SK-N-SH (cell line): ENCODE data around the gene ZNF341. TPM values are rescaled to one million over a fixed set of nuclear protein-coding genes. Genes with fewer than 3 reads are reported as not detected.

Experiments
- CTCF ChIA-PET: fragments of 300-600, 350-600 bp; formaldehyde crosslinking; extraction: SDS; loops from one replicate; lab custom pipeline; 2021; lab: Yijun Ruan, JAX
- POLR2A ChIA-PET: fragments of 350-600 bp; sonication (Branson Sonifier 250); formaldehyde crosslinking; extraction: SDS; loops from one replicate; lab custom pipeline; 2020; ENCODE audit warnings: antibody characterized with exemption, inconsistent platforms; lab: Yijun Ruan, JAX
- DNase-seq: peaks from one replicate; pipeline ENCODE4 v3.0.0; 2012
- H2AFZ ChIP-seq: fragments of 200-600 bp; sonication (generic); 2 replicates; pipeline ENCODE4 v1.8.1; 2016; ENCODE audit warnings: antibody characterized with exemption, mild to moderate bottlenecking, low read depth
- H3F3A ChIP-seq: fragments of 200-600 bp; sonication (generic); replicated peaks from 2 replicates; pipeline ENCODE3; 2016; ENCODE audit warnings: antibody characterized with exemption, mild to moderate bottlenecking; ENCODE audit not compliant: insufficient read depth
- H3K27ac ChIP-seq, 2 experiments: fragments of 200-500 bp in 1 of 2; fragments of 200-600 bp in 1 of 2; sonication (Bioruptor generic) in 1 of 2; sonication (generic), shearing (Covaris generic) in 1 of 2; 2 replicates each; pipeline versions ENCODE4 v1.5.1 to v1.6.1; 2014 to 2016; ENCODE audit warnings: low read depth in 2 of 2, inconsistent platforms in 1 of 2, low read length in 1 of 2, mild to moderate bottlenecking in 1 of 2, mixed read lengths in 1 of 2
- H3K27me3 ChIP-seq: fragments of 200-600 bp; sonication (generic), shearing (Covaris generic); 2 replicates; pipeline ENCODE4 v1.6.1; 2016; ENCODE audit warnings: mixed run types; ENCODE audit not compliant: insufficient read depth
- H3K36me3 ChIP-seq, 2 experiments: fragments of 200-500 bp in 1 of 2; fragments of 200-600 bp in 1 of 2; sonication (Bioruptor generic) in 1 of 2; sonication (generic) in 1 of 2; replicated peaks in 1 of 2; 2 replicates each; pipeline versions ENCODE3 to v1.5.1; 2014 to 2016; ENCODE audit warnings: low read length in 1 of 2, mild to moderate bottlenecking in 1 of 2; ENCODE audit not compliant: insufficient read depth in 2 of 2, control insufficient read depth in 1 of 2
- H3K4me1 ChIP-seq, 2 experiments: fragments of 200-500 bp in 1 of 2; fragments of 200-600 bp in 1 of 2; sonication (Bioruptor generic) in 1 of 2; sonication (generic), shearing (Covaris generic) in 1 of 2; 2 replicates each; pipeline versions ENCODE4 v1.5.1 to v1.6.1; 2014 to 2016; ENCODE audit warnings: low read depth in 1 of 2, low read length in 1 of 2, mixed run types in 1 of 2; ENCODE audit not compliant: insufficient read depth in 2 of 2, control insufficient read depth in 1 of 2
- H3K4me2 ChIP-seq: fragments of 200-600 bp; sonication (generic), shearing (Covaris generic); 2 replicates; pipeline ENCODE4 v1.6.1; 2017; ENCODE audit warnings: mixed run types
- H3K4me3 ChIP-seq, 2 experiments: fragments of 200-500 bp in 1 of 2; fragments of 200-600 bp in 1 of 2; sonication (Bioruptor generic) in 1 of 2; sonication (generic), shearing (Covaris generic) in 1 of 2; 2 replicates each; pipeline versions ENCODE4 v1.5.1 to v1.8.1; 2014 to 2016; ENCODE audit warnings: low read depth in 2 of 2, inconsistent platforms in 1 of 2, low read length in 1 of 2, mild to moderate bottlenecking in 1 of 2, mixed read lengths in 1 of 2, moderate library complexity in 1 of 2
- H3K79me2 ChIP-seq: fragments of 200-600 bp; sonication (generic); 2 replicates; pipeline ENCODE4 v1.8.1; 2017; ENCODE audit warnings: mild to moderate bottlenecking; ENCODE audit not compliant: insufficient read depth
- H3K9ac ChIP-seq: fragments of 200-600 bp; sonication (generic); 2 replicates; pipeline ENCODE4 v1.6.1; 2017; ENCODE audit warnings: mixed run types
- H3K9me2 ChIP-seq: fragments of 200-600 bp; sonication (generic); 2 replicates; pipeline ENCODE4 v1.6.1; 2017; ENCODE audit warnings: mixed run types
- H3K9me3 ChIP-seq: fragments of 200-600 bp; sonication (generic); 2 replicates; pipeline ENCODE4 v1.6.1; 2017; ENCODE audit warnings: mixed run types, mild to moderate bottlenecking, moderate library complexity
- H4K20me1 ChIP-seq: fragments of 200-600 bp; sonication (generic); 2 replicates; pipeline ENCODE4 v1.6.1; 2017; ENCODE audit warnings: mild to moderate bottlenecking, mixed run types; ENCODE audit not compliant: insufficient read depth
- CTCF ChIP-seq: fragments of 200-600 bp; sonication (generic); IDR thresholded peaks from 2 replicates; pipeline ENCODE4 v1.6.1; 2017; ENCODE audit warnings: antibody characterized with exemption, mild to moderate bottlenecking, moderate library complexity
- EP300 ChIP-seq, 2 experiments: IDR thresholded peaks; 2 replicates each; pipeline versions ENCODE4 v1.4.0 to v1.6.1; 2012; ENCODE audit warnings: borderline replicate concordance in 1 of 2, low read depth in 1 of 2, low read length in 1 of 2
- FOXJ3 ChIP-seq: sonication (generic); formaldehyde crosslinking; IDR thresholded peaks from 2 replicates; pipeline ENCODE4 v1.5.1; 2020; ENCODE audit warnings: mild to moderate bottlenecking, missing genetic modification reagents
- FOXM1 ChIP-seq: IDR thresholded peaks from 2 replicates; pipeline ENCODE4 v1.4.0; 2012; ENCODE audit warnings: low read depth, mild to moderate bottlenecking
- GATA2 ChIP-seq: sonication (generic); formaldehyde crosslinking; IDR thresholded peaks from 2 replicates; pipeline ENCODE4 v1.5.0; 2020; ENCODE audit warnings: mild to moderate bottlenecking, missing genetic modification reagents
- MAX ChIP-seq: IDR thresholded peaks from 2 replicates; pipeline ENCODE4 v1.4.0; 2012; ENCODE audit warnings: low read depth
- PBX3 ChIP-seq: IDR thresholded peaks from 2 replicates; pipeline ENCODE4; 2012
- RFX5 ChIP-seq: IDR thresholded peaks from 2 replicates; pipeline ENCODE4 v1.6.1; 2012; ENCODE audit warnings: mild to moderate bottlenecking, improper control_type of control experiment, low read length
- RXRA ChIP-seq: IDR thresholded peaks from 2 replicates; pipeline ENCODE4 v1.4.0; 2012; ENCODE audit warnings: low read depth, mild to moderate bottlenecking, borderline replicate concordance
- WGBS: methylation state at CpG from one replicate; pipeline ENCODE4 v1.1.6; 2017; ENCODE audit warnings: low lambda C conversion rate; 5-methylcytosine and 5-hydroxymethylcytosine counted together
- polyA plus RNA-seq, 3 experiments: library from polyadenylated mRNA; depleted of rRNA; stranded (reverse); fragments of >200 nt; gene quantifications; 2 replicates each; pipeline ENCODE4 v1.2.3, GENCODE V29; 2012

The ZNF341 gene
- polyA plus RNA-seq, 1 of the 3 experiments (the other 2 are of a cell fraction), result 3.2 TPM

GRCh38 chr20:33744181-33744580 lies 12.4 kb downstream of the ZNF341 start:
- TF ChIP-seq FOXJ3 (CRISPR knock-in tag) (no peak), GATA2 (CRISPR knock-in tag) (no peak), RXRA (no peak), PBX3 (no peak), MAX (no peak), CTCF (no peak), EP300 (IDR thresholded peaks at IDR 0.05; ENCODE audit: borderline replicate concordance in 1 of 2, low read depth in 1 of 2, low read length in 1 of 2) (no peak), RFX5 (no peak)
- Histone ChIP-seq H3K9ac (no peak overlapping the region), H3K27ac (no peak overlapping the region), H3K9me2 (no peaks in the 10 kb centered on the region), H3K4me1 (no peaks in the 10 kb centered on the region), H3K79me2 (no peaks in the 10 kb centered on the region), H3F3A (no peaks in the 10 kb centered on the region), H3K4me3 (no peak overlapping the region), H2AFZ (no peak overlapping the region), H3K36me3 (peaks cover 0 to 2% of the 10 kb centered on the region in 2 experiments), H3K27me3 (no peaks in the 10 kb centered on the region), H3K4me2 (no peak overlapping the region), H4K20me1 (no peaks in the 10 kb centered on the region), H3K9me3 (no peaks in the 10 kb centered on the region)
- ChIA-PET POLR2A (no interaction called here), CTCF (no interaction called here)
- DNase-seq, result no peak
- WGBS, result 96% methylated on average over 3 of the region's 3 CpGs

- WGBS, result 94% methylated on average over 14 of the region's 14 CpGs
- POLR2A ChIA-PET, result no interaction called here
- H3K36me3 ChIP-seq, result peaks cover 0 to 2% of the 10 kb centered on the region in 2 experiments
These were observed 13.1 kb downstream of the ZNF341 start for GRCh38 chr20:33744773-33745385.

More at GRCh38 chr20:33744773-33745385, 13.1 kb downstream of the ZNF341 start:
- Histone ChIP-seq H3K9me2 (no peaks in the 10 kb centered on the region), H3K4me2 (no peak overlapping the region), H3K4me1 (no peaks in the 10 kb centered on the region), H2AFZ (no peak overlapping the region), H3F3A (no peaks in the 10 kb centered on the region), H3K79me2 (no peaks in the 10 kb centered on the region), H3K4me3 (no peak overlapping the region), H3K27me3 (no peaks in the 10 kb centered on the region), H3K9ac (no peak overlapping the region), H3K27ac (no peak overlapping the region), H3K9me3 (no peaks in the 10 kb centered on the region), H4K20me1 (no peaks in the 10 kb centered on the region)
- no peak for DNase-seq
- TF ChIP-seq FOXM1, result no peak
- CTCF ChIA-PET, result no interaction called here
